Embryonic facial prominence (tissue), 1 donor: ENCODE data around the gene BCL2L12.
"Not testable (repeated sequence)": the region's sequence is repeated elsewhere in the genome, so short reads cannot be mapped to it uniquely, and the experiment has no call there.

Experiments used
- DNase-seq: peaks from one replicate; pipeline ENCODE4 v3.0.0-alpha.2; 2016; ENCODE audit errors: extremely low spot score

BCL2L12 gene

GRCh38 chr19:49665351-49666119 lies at the start of gene BCL2L12, which contains the start of gene IRF3:
Gene BCL2L12 (plus strand): TSS chr19:49665933. CDS start chr19:49666693, 760 bp downstream.
Gene IRF3 (minus strand): TSS chr19:49665857. CDS start chr19:49664838, 1,019 bp downstream.
- peak; percentile 92 for DNase-seq

- no peak for DNase-seq
Observed at GRCh38 chr19:49616532-49616931, 49.2 kb upstream of the BCL2L12 start.

- no peak for DNase-seq
Observed at GRCh38 chr19:49616945-49617344, 48.8 kb upstream of the BCL2L12 start.

GRCh38 chr19:49617860-49618259 lies 47.9 kb upstream of the BCL2L12 start:
- DNase-seq, result not testable (repeated sequence)

- no peak for DNase-seq
Observed at GRCh38 chr19:49624967-49625910, 40.5 kb upstream of the BCL2L12 start.

- DNase-seq, result no peak
Observed at GRCh38 chr19:49626226-49626625, 39.5 kb upstream of the BCL2L12 start.

GRCh38 chr19:49629659-49630058 lies 36.1 kb upstream of the BCL2L12 start:
- DNase-seq, result no peak

- no peak for DNase-seq
Observed at GRCh38 chr19:49631014-49631588, 34.6 kb upstream of the BCL2L12 start.

GRCh38 chr19:49631610-49632192 lies 34.0 kb upstream of the BCL2L12 start:
- no peak for DNase-seq

GRCh38 chr19:49632576-49632975 lies 33.2 kb upstream of the BCL2L12 start:
- DNase-seq, result no peak

GRCh38 chr19:49633273-49633672 lies 32.5 kb upstream of the BCL2L12 start:
- DNase-seq, result not testable (repeated sequence)

- DNase-seq, result no peak
Observed at GRCh38 chr19:49635530-49636232, 30.1 kb upstream of the BCL2L12 start.

GRCh38 chr19:49636233-49636932 lies 29.4 kb upstream of the BCL2L12 start:
- no peak for DNase-seq

- DNase-seq, result no peak
Observed at GRCh38 chr19:49637821-49638738, 27.7 kb upstream of the BCL2L12 start.

GRCh38 chr19:49639401-49640112 lies 26.2 kb upstream of the BCL2L12 start:
- DNase-seq, result no peak

GRCh38 chr19:49640113-49640898 lies 25.4 kb upstream of the BCL2L12 start, which contains the start of gene RRAS:
Gene RRAS (minus strand): TSS chr19:49640143. CDS start chr19:49640098, 45 bp downstream.
- peak; percentile 98 for DNase-seq

- peak; percentile 98 for DNase-seq
Observed at GRCh38 chr19:49641688-49642491, 23.8 kb upstream of the BCL2L12 start, which contains the start of gene SCAF1. Gene SCAF1 (plus strand): TSS chr19:49642209. CDS start chr19:49645027, 2,818 bp downstream.
